ENCODE data around the gene KPTN.
A peak's percentile ranks its signal among the peaks of the same experiment; 100 is the strongest.

KPTN gene

GRCh38 chr19:47503130-47503825 lies 19.3 kb upstream of the KPTN start:
- TF ChIP-seq POLR2A (IDR thresholded peaks at IDR 0.05; ENCODE audit: low read length) (no peak), GATA1 (IDR thresholded peaks at IDR 0.05; ENCODE audit: low read depth, low read length) (no peak)
- DNase-seq = no peak

- TF ChIP-seq POLR2A (IDR thresholded peaks at IDR 0.05; ENCODE audit: low read length) (no peak), GATA1 (IDR thresholded peaks at IDR 0.05; ENCODE audit: low read depth, low read length) (no peak)
- peak; percentile 56 to 77 for DNase-seq
These were observed 16.1 kb upstream of the KPTN start for GRCh38 chr19:47499863-47500830.

- no peak for DNase-seq
- TF ChIP-seq GATA1 (IDR thresholded peaks at IDR 0.05; ENCODE audit: low read depth, low read length) (no peak), POLR2A (IDR thresholded peaks at IDR 0.05; ENCODE audit: low read length) (no peak)
These were observed 15.4 kb upstream of the KPTN start for GRCh38 chr19:47499371-47499770.

- TF ChIP-seq POLR2A (IDR thresholded peaks at IDR 0.05; ENCODE audit: low read length) (no peak), GATA1 (IDR thresholded peaks at IDR 0.05; ENCODE audit: low read depth, low read length) (no peak)
- no peak for DNase-seq
These were observed 14.5 kb upstream of the KPTN start for GRCh38 chr19:47498561-47498960.

- peak in 1 of 2 experiments; percentile 40 for DNase-seq
- TF ChIP-seq GATA1 (IDR thresholded peaks at IDR 0.05; ENCODE audit: low read depth, low read length) (no peak), POLR2A (IDR thresholded peaks at IDR 0.05; ENCODE audit: low read length) (no peak)
These were observed 14.0 kb upstream of the KPTN start for GRCh38 chr19:47497821-47498520.

GRCh38 chr19:47497050-47497766 lies 13.2 kb upstream of the KPTN start:
- peak; percentile 91 to 96 for DNase-seq
- TF ChIP-seq POLR2A (IDR thresholded peaks at IDR 0.05; ENCODE audit: low read length) (peak; percentile 34), GATA1 (IDR thresholded peaks at IDR 0.05; ENCODE audit: low read depth, low read length) (no peak)

- TF ChIP-seq GATA1 (IDR thresholded peaks at IDR 0.05; ENCODE audit: low read depth, low read length) = no peak
- DNase-seq = peak in 1 of 2 experiments; percentile 28
These were observed 11.7 kb upstream of the KPTN start for GRCh38 chr19:47495478-47496372.

- peak; percentile 81 to 82 for DNase-seq
- TF ChIP-seq GATA1 (IDR thresholded peaks at IDR 0.05; ENCODE audit: low read depth, low read length) (no peak), POLR2A (IDR thresholded peaks at IDR 0.05; ENCODE audit: low read length) (no peak)
These were observed 10.7 kb upstream of the KPTN start for GRCh38 chr19:47494729-47495128.

- TF ChIP-seq POLR2A (IDR thresholded peaks at IDR 0.05; ENCODE audit: low read length) = no peak
- no peak for TF ChIP-seq GATA1 (IDR thresholded peaks at IDR 0.05; ENCODE audit: low read depth, low read length)
- no peak for DNase-seq
These were observed 10.2 kb upstream of the KPTN start for GRCh38 chr19:47494211-47494547.

GRCh38 chr19:47493378-47494210 lies 9.6 kb upstream of the KPTN start:
- TF ChIP-seq GATA1 (IDR thresholded peaks at IDR 0.05; ENCODE audit: low read depth, low read length) (no peak), POLR2A (IDR thresholded peaks at IDR 0.05; ENCODE audit: low read length) (no peak)
- no peak for DNase-seq

- TF ChIP-seq GATA1 (IDR thresholded peaks at IDR 0.05; ENCODE audit: low read depth, low read length) (no peak), POLR2A (IDR thresholded peaks at IDR 0.05; ENCODE audit: low read length) (no peak)
- DNase-seq = no peak
These were observed 8.8 kb upstream of the KPTN start for GRCh38 chr19:47492571-47493377.

Measured in erythroblast (primary cell).